ENCODE results near the gene RRP1B. TPM values are rescaled to one million over a fixed set of nuclear protein-coding genes. Genes with fewer than 3 reads are reported as not detected.

The RRP1B gene
- total RNA-seq, 1 donor from 2014 or later, result 45.0 TPM

DNA sequence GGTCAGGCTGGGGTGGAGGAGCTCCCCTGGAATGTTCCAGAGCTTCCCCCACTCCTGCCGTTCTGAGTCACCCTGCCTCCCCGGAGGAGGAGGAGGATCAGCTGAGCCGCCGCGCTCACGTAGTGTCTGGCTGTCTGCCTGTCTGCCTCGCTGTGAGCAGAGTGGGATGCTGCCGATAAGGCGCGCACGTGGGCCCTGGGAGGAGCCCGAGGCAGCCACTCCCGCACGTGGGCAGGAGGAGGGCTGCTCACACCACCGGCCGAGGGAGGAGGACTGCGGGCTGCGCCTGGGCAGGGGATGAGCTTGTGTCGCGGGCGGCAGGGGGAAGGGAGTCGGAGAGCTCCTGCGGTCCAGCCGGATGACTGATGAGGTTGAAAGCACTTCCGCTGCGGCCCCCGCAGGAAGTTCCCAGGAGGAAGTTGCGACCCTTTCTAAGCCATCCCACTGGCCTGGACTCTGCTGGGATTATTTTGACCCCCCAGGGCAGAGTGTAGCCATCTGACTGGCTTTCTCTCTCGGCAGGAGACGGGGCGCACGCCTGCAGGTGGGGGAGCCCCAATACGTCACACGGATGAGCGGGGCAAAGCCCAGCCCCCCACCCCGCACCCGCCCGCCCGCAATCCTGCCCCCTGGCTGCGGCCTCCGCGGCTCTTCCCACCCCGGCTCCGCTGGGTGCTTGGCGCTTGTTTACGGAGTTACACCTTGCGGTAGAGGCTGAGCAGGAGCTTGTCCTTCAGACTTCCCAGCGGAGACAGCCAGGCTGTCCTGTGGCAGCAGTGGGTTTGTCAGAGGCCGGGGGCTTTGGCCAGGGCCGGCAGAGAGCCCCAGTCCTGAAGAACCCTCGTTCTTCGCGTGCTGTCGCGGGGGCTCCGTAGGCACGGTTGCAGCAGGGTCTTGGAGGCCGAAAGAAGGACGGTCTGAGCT is 69.4 kb downstream of the RRP1B start:
- Histone ChIP-seq H3K9me3 (ENCODE audit: low read depth) (no peaks in the 10 kb centered on the region), H3K9ac (peak overlapping the region; percentile 56), H2AFZ (replicated peaks) (peak overlapping the region; percentile 65), H4K20me1 (ENCODE audit: low read depth) (no peaks in the 10 kb centered on the region), H3F3A (ENCODE audit: low read depth) (peaks cover 9% of the 10 kb centered on the region), H3K4me3 (peak overlapping the region; percentile 63), H3K4me1 (no peaks in the 10 kb centered on the region), H3K27me3 (no peaks in the 10 kb centered on the region), H3K36me3 (no peaks in the 10 kb centered on the region), H3K4me2 (peak overlapping the region; percentile 84), H3K79me2 (ENCODE audit: low read depth) (peaks cover 24% of the 10 kb centered on the region), H3K27ac (no peak overlapping the region)
- H3K27me3 Mint-ChIP-seq (ENCODE audit: insufficient read depth, low read depth), result peaks cover 9% of the 10 kb centered on the region
- H3K4me1 Mint-ChIP-seq, result peaks cover 37% of the 10 kb centered on the region
- no peaks in the 10 kb centered on the region for H3K36me3 Mint-ChIP-seq
- H3K27ac Mint-ChIP-seq, result peak overlapping the region; percentile 93
- peak; percentile 87 for DNase-seq (ENCODE audit: low spot score)
- TF ChIP-seq EZH2phosphoT487 (IDR thresholded peaks at IDR 0.05) (no peak), CTCF (IDR thresholded peaks at IDR 0.05) (peak; percentile 56)
- no peaks in the 10 kb centered on the region for H3K9me3 Mint-ChIP-seq
- H3K4me3 Mint-ChIP-seq, result peak overlapping the region; percentile 88

DNA sequence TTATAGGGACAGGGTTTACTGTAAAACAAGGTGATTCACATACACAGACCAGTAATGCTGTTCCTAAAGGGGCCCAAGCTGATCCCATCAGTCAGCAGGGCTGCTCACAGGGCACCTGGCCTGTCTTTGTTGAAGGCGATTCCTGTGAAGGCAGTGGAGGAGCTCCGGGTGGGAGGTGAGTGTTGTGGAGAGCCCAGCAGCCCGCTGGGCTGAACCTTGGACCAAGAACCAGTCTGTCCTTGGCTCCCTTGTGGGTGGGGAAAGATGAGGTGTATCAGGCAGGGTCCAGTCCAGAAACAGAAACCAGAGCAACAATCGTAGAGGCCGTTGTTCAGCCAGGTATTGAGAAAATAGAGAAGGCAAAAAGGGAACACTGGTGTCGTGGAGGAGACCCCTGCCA is 72.1 kb downstream of the RRP1B start:
- Histone ChIP-seq H2AFZ (replicated peaks) (no peak overlapping the region), H3K4me2 (no peak overlapping the region), H3K9me3 (ENCODE audit: low read depth) (no peaks in the 10 kb centered on the region), H3K36me3 (no peaks in the 10 kb centered on the region), H3K27ac (no peak overlapping the region), H3K4me3 (no peak overlapping the region), H3K79me2 (ENCODE audit: low read depth) (peaks cover 24% of the 10 kb centered on the region), H3K4me1 (no peaks in the 10 kb centered on the region), H3K9ac (no peak overlapping the region), H3K27me3 (no peaks in the 10 kb centered on the region), H3F3A (ENCODE audit: low read depth) (peaks cover 9% of the 10 kb centered on the region), H4K20me1 (ENCODE audit: low read depth) (no peaks in the 10 kb centered on the region)
- H3K27me3 Mint-ChIP-seq (ENCODE audit: insufficient read depth, low read depth), result peaks cover 9% of the 10 kb centered on the region
- TF ChIP-seq EZH2 (IDR thresholded peaks at IDR 0.05), result no peak
- TF ChIP-seq CTCF (IDR thresholded peaks at IDR 0.05), result no peak
- TF ChIP-seq EZH2phosphoT487 (IDR thresholded peaks at IDR 0.05), result no peak
- no peak for DNase-seq (ENCODE audit: low spot score)
- H3K27ac Mint-ChIP-seq, result peak overlapping the region; percentile 63
- H3K9me3 Mint-ChIP-seq, result no peaks in the 10 kb centered on the region
- peak overlapping the region; percentile 65 for H3K4me3 Mint-ChIP-seq
- H3K36me3 Mint-ChIP-seq, result peaks cover under 1% of the 10 kb centered on the region
- peaks cover 38% of the 10 kb centered on the region for H3K4me1 Mint-ChIP-seq

DNA sequence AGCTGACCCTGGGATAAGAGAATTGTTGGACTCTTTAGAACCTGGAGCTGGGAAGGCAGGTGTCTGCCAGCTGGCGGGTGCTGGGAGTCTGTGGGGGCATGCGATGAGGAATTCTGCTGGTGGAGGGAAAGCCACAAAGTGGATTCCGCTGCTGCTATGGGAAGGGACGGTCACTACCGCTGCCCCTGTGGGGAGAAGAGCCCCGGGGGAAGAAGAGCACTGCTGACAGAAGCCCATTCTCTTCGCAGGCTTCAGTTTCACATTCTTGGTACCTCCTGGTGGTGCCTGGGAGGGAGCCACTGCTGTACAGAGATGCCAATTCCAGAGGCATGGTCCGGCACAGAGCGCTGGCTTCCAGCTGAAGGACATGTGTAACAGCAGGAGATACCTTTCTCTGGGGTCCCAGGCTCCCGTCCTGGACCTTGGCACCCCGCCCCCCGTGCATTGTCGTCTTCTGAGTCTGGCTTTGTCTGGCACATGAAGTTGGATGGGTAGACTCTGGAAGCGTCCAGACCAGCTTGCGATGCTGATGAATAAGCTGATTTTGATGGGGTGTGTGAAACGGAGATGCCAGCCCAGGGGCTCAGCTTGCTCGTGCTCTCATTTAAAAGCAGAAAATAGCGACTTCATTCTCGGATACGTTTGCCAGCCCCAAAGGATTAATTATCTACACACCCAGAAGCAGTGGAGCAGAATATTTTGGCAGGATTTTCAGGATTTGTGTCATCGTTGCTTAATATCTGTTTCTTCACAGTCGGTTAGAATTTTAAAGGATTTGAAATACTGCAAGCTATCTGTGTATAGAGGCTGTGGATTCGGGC is 72.7 kb downstream of the RRP1B start:
- Histone ChIP-seq H3K79me2 (ENCODE audit: low read depth) (peaks cover 24% of the 10 kb centered on the region), H2AFZ (replicated peaks) (no peak overlapping the region), H3K27me3 (no peaks in the 10 kb centered on the region), H3K4me3 (no peak overlapping the region), H3K4me2 (no peak overlapping the region), H3K36me3 (no peaks in the 10 kb centered on the region), H3K9me3 (ENCODE audit: low read depth) (no peaks in the 10 kb centered on the region), H3K27ac (no peak overlapping the region), H3F3A (ENCODE audit: low read depth) (peaks cover 9% of the 10 kb centered on the region), H3K9ac (no peak overlapping the region), H3K4me1 (no peaks in the 10 kb centered on the region), H4K20me1 (ENCODE audit: low read depth) (no peaks in the 10 kb centered on the region)
- H3K36me3 Mint-ChIP-seq, result peaks cover 4% of the 10 kb centered on the region
- H3K27me3 Mint-ChIP-seq (ENCODE audit: insufficient read depth, low read depth), result peaks cover 9% of the 10 kb centered on the region
- no peaks in the 10 kb centered on the region for H3K9me3 Mint-ChIP-seq
- DNase-seq (ENCODE audit: low spot score), result no peak
- no peak overlapping the region for H3K4me3 Mint-ChIP-seq
- H3K27ac Mint-ChIP-seq, result no peak overlapping the region
- TF ChIP-seq EZH2 (IDR thresholded peaks at IDR 0.05) (no peak), CTCF (IDR thresholded peaks at IDR 0.05) (no peak), EZH2phosphoT487 (IDR thresholded peaks at IDR 0.05) (no peak)
- H3K4me1 Mint-ChIP-seq, result peaks cover 36% of the 10 kb centered on the region

All from neural progenitor cell (in vitro differentiated cells).